C4-2B (cell line): ENCODE measurements around the gene CDKN2AIP.

Source experiments
- ZFX ChIP-seq: fragments of 450-650 bp; IDR thresholded peaks from 2 replicates; pipeline ENCODE4 v1.6.1; 2017
- TF ChIP-seq, protein P1 (sequence below): fragments of 450-650 bp; conservative IDR thresholded peaks from 2 replicates; pipeline ENCODE4 v1.5.1; 2017; ENCODE audit warnings: mild to moderate bottlenecking

DNA sequence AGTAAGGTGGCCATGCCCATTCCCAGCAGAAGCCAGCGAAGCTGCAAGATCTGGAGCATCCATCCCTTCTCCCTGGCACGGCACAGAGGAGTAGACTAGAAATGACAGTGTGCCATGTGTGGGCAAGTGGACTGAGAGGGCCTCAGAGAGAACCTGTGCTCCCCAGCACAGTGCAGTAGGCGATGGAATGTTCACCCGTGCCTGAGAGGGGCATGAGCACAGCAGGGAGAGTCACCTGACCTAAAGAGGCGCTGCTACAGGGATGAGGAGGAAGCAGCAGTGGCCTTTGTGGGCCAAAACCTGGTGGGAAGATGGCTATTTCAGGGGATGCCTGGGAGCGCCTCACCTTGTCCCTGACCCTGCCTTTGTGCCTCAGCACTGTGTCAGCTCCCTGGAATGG, 8.0 kb upstream of the CDKN2AIP start:
- TF ChIP-seq, protein P1, sequence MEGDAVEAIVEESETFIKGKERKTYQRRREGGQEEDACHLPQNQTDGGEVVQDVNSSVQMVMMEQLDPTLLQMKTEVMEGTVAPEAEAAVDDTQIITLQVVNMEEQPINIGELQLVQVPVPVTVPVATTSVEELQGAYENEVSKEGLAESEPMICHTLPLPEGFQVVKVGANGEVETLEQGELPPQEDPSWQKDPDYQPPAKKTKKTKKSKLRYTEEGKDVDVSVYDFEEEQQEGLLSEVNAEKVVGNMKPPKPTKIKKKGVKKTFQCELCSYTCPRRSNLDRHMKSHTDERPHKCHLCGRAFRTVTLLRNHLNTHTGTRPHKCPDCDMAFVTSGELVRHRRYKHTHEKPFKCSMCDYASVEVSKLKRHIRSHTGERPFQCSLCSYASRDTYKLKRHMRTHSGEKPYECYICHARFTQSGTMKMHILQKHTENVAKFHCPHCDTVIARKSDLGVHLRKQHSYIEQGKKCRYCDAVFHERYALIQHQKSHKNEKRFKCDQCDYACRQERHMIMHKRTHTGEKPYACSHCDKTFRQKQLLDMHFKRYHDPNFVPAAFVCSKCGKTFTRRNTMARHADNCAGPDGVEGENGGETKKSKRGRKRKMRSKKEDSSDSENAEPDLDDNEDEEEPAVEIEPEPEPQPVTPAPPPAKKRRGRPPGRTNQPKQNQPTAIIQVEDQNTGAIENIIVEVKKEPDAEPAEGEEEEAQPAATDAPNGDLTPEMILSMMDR: no peak
- no peak for TF ChIP-seq ZFX
